Keratinocyte (primary cell): ENCODE results near the gene ZBTB43. TPM values are rescaled to one million over a fixed set of nuclear protein-coding genes. Genes with fewer than 3 reads are reported as not detected.

Source experiments
- DNase-seq: peaks from one replicate; pipeline ENCODE4 v3.0.0-alpha.2; 2011; ENCODE audit warnings: low read depth, missing footprints, low spot score
- FAIRE-seq: peaks from 2 replicates; lab custom pipeline; 2011; peaks lifted over from hg19 to GRCh38; lab: Jason Lieb, UNC
- H2AFZ ChIP-seq: 2 replicates; pipeline ENCODE4 v1.6.0; 2012; ENCODE audit warnings: low read length, control low read depth, inconsistent platforms; ENCODE audit not compliant: control insufficient read depth
- H3K27ac ChIP-seq: 2 replicates; pipeline ENCODE4 v1.5.1; 2011; ENCODE audit warnings: low read length; ENCODE audit not compliant: control insufficient read depth, insufficient read depth
- H3K27me3 ChIP-seq: 3 replicates; pipeline ENCODE4 v1.6.0; 2011; ENCODE audit warnings: low read length; ENCODE audit not compliant: control insufficient read depth, insufficient read depth; ENCODE audit errors: extremely low read depth
- H3K36me3 ChIP-seq, 2 experiments: 2 replicates in 1 of 2; 3 replicates in 1 of 2; pipeline ENCODE4 v1.5.1; 2011; ENCODE audit warnings: low read length in 2 of 2, mild to moderate bottlenecking in 1 of 2; ENCODE audit not compliant: control insufficient read depth in 2 of 2, insufficient read depth in 2 of 2; ENCODE audit errors: extremely low read depth in 1 of 2
- H3K4me1 ChIP-seq: 3 replicates; pipeline ENCODE4 v1.5.1; 2011; ENCODE audit warnings: low read length; ENCODE audit not compliant: control insufficient read depth, insufficient read depth; ENCODE audit errors: extremely low read depth
- H3K4me2 ChIP-seq: 3 replicates; pipeline ENCODE4 v1.6.0; 2011; ENCODE audit warnings: low read depth, low read length; ENCODE audit not compliant: control insufficient read depth, insufficient read depth; ENCODE audit errors: extremely low read depth
- H3K4me3 ChIP-seq, 3 experiments: fragments of 200-600 bp in 1 of 3; sonication (generic) in 1 of 3; 2 replicates in 2 of 3; 3 replicates in 1 of 3; pipeline ENCODE4 v1.5.1; 2011 to 2016; ENCODE audit warnings: low read length in 3 of 3, mild to moderate bottlenecking in 3 of 3, control low read depth in 2 of 3, inconsistent platforms in 1 of 3, low read depth in 1 of 3, mixed read lengths in 1 of 3, mixed run types in 1 of 3, moderate library complexity in 1 of 3; ENCODE audit not compliant: control insufficient read depth in 2 of 3, insufficient read depth in 2 of 3; ENCODE audit errors: extremely low read depth in 1 of 3
- H3K79me2 ChIP-seq: 2 replicates; pipeline ENCODE4 v1.6.0; 2012; ENCODE audit warnings: low read length; ENCODE audit not compliant: control insufficient read depth, insufficient read depth
- H3K9ac ChIP-seq: 3 replicates; pipeline ENCODE4 v1.6.0; 2011; ENCODE audit warnings: low read length; ENCODE audit not compliant: control insufficient read depth, insufficient read depth; ENCODE audit errors: extremely low read depth
- H3K9me1 ChIP-seq: 3 replicates; pipeline ENCODE4 v1.6.0; 2011; ENCODE audit warnings: low read length; ENCODE audit not compliant: control insufficient read depth, insufficient read depth; ENCODE audit errors: extremely low read depth
- H3K9me3 ChIP-seq: 2 replicates; pipeline ENCODE4 v1.5.1; 2012; ENCODE audit warnings: low read depth, low read length; ENCODE audit not compliant: control insufficient read depth
- H4K20me1 ChIP-seq: 3 replicates; pipeline ENCODE4 v1.6.0; 2011; ENCODE audit warnings: low read length; ENCODE audit not compliant: control insufficient read depth, insufficient read depth; ENCODE audit errors: extremely low read depth
- CTCF ChIP-seq, 3 experiments: IDR thresholded peaks in 1 of 3; conservative IDR thresholded peaks in 1 of 3; optimal IDR thresholded peaks in 1 of 3; 2 replicates in 2 of 3; 3 replicates in 1 of 3; pipeline versions ENCODE3 to v1.5.1; 2011; ENCODE audit warnings: low read length in 3 of 3, mild to moderate bottlenecking in 3 of 3, moderate library complexity in 2 of 3, control low read depth in 1 of 3, inconsistent platforms in 1 of 3; ENCODE audit not compliant: insufficient read depth in 2 of 3; ENCODE audit errors: extremely low read depth in 1 of 3
- EZH2 ChIP-seq: IDR thresholded peaks from one replicate; pipeline ENCODE4 v1.6.1; 2012; ENCODE audit warnings: inconsistent platforms, mild to moderate bottlenecking, low read length, moderate library complexity
- dilution Hi-C: fragments of 300-500 bp; cut with MboI; formaldehyde crosslinking; loops from one replicate; pipeline ENCODE4 v1.7.0; 2020; ENCODE audit warnings: low sequenced_read_pairs; ENCODE audit not compliant: extremely low pct_ligation_motif_present
- polyA plus RNA-seq, 5 experiments: library from polyadenylated mRNA; depleted of rRNA in 3 of 5; stranded (reverse) in 3 of 5; stranded (forward) in 1 of 5; unstranded in 1 of 5; fragments of >200 nt; gene quantifications; 1 replicate in 1 of 5; 2 replicates in 3 of 5; 3 replicates in 1 of 5; pipeline versions ENCODE4 v1.2.1 to v1.2.3, GENCODE V29; 2011 to 2012; ENCODE audit warnings: missing spikeins in 2 of 5, low read depth in 1 of 5, low replicate concordance in 1 of 5

Gene ZBTB43
- polyA plus RNA-seq, 1 donor (not counting 4 experiments of a cell fraction or from before 2014, with no cell fraction given) = 24.3 TPM

GRCh38 chr9:126869368-126869767 lies 64.5 kb downstream of the ZBTB43 start:
- DNase-seq (no peak), FAIRE-seq (no peak)
- Histone ChIP-seq H3K4me3 (no peak overlapping the region), H3K9ac (no peak overlapping the region), H4K20me1 (no peaks in the 10 kb centered on the region), H3K9me1 (no peaks in the 10 kb centered on the region), H3K4me2 (no peak overlapping the region), H3K79me2 (peaks cover 31% of the 10 kb centered on the region), H3K27me3 (no peaks in the 10 kb centered on the region), H3K9me3 (no peaks in the 10 kb centered on the region), H3K27ac (no peak overlapping the region), H3K4me1 (peaks cover 7% of the 10 kb centered on the region), H3K36me3 (peaks cover 4 to 5% of the 10 kb centered on the region in 2 experiments), H2AFZ (no peak overlapping the region)
- TF ChIP-seq CTCF (optimal IDR thresholded peaks at IDR 0.05 in 1 of 3, IDR thresholded peaks at IDR 0.05 in 1 of 3, conservative IDR thresholded peaks at IDR 0.05 in 1 of 3; ENCODE audit: extremely low read depth in 1 of 3, insufficient read depth in 2 of 3, low read length in 3 of 3) (no peak), EZH2 (no peak)
- dilution Hi-C loops = no loop called here

- H3K4me1 ChIP-seq = peaks cover 7% of the 10 kb centered on the region
- no peaks in the 10 kb centered on the region for H4K20me1 ChIP-seq
- H3K79me2 ChIP-seq = peaks cover 30% of the 10 kb centered on the region
- no peak overlapping the region for H3K27ac ChIP-seq
- no peak for FAIRE-seq
- no peak overlapping the region for H3K9ac ChIP-seq
- peaks cover 3 to 5% of the 10 kb centered on the region in 2 experiments for H3K36me3 ChIP-seq
- no peaks in the 10 kb centered on the region for H3K27me3 ChIP-seq
- H3K4me2 ChIP-seq = no peak overlapping the region
- no peaks in the 10 kb centered on the region for H3K9me3 ChIP-seq
- no peak for DNase-seq
- TF ChIP-seq CTCF (optimal IDR thresholded peaks at IDR 0.05 in 1 of 3, IDR thresholded peaks at IDR 0.05 in 1 of 3, conservative IDR thresholded peaks at IDR 0.05 in 1 of 3; ENCODE audit: extremely low read depth in 1 of 3, insufficient read depth in 2 of 3, low read length in 3 of 3) = no peak
- TF ChIP-seq EZH2 = no peak
- dilution Hi-C loops = no loop called here
- no peak overlapping the region for H2AFZ ChIP-seq
- no peak overlapping the region for H3K4me3 ChIP-seq
- no peaks in the 10 kb centered on the region for H3K9me1 ChIP-seq
Measured at GRCh38 chr9:126872516-126872915, 67.7 kb downstream of the ZBTB43 start.
